Neural progenitor cell (in vitro differentiated cells): ENCODE measurements around the gene TAOK1.

Experiments used
- CTCF ChIP-seq: fragments of 200-600 bp; sonication (generic); IDR thresholded peaks from 2 replicates; pipeline ENCODE4 v1.5.1; 2017; ENCODE audit warnings: antibody characterized with exemption, mild to moderate bottlenecking
- EZH2 ChIP-seq: fragments of 200-600 bp; sonication (generic); IDR thresholded peaks from 2 replicates; pipeline ENCODE4 v1.6.1; 2017; ENCODE audit warnings: antibody characterized with exemption, mild to moderate bottlenecking, moderate library complexity

DNA sequence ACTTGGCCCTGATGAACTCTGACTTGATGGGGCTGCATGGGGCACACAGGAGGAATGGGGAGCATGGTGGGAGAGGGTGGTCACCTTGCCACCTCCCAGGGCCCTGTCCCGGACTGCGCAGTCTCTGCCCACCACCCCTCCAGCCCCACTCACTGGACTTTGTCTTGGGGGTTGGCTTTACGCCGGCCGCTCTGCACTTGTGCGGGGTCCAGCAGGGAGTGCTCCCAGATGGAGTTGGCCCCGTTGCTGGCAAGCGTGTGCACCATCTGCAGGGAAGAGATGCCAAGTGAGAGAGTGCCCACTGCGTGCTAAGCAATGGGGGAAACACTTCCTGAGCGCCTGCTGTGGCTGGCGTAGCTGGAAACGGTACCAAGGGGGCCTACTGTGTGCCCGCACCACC, 192.6 kb downstream of the TAOK1 start:
- TF ChIP-seq EZH2 (no peak), CTCF (no peak)
